Measurements from ENCODE around the gene C5orf22. TPM values are rescaled to one million over a fixed set of nuclear protein-coding genes. Genes with fewer than 3 reads are reported as not detected.

The C5orf22 gene
- total and polyA plus RNA-seq, 2 of the 13 experiments (the other 11 are each of a cell fraction or from before 2014, with no cell fraction given), result 14.0 to 21.5 TPM

DNA sequence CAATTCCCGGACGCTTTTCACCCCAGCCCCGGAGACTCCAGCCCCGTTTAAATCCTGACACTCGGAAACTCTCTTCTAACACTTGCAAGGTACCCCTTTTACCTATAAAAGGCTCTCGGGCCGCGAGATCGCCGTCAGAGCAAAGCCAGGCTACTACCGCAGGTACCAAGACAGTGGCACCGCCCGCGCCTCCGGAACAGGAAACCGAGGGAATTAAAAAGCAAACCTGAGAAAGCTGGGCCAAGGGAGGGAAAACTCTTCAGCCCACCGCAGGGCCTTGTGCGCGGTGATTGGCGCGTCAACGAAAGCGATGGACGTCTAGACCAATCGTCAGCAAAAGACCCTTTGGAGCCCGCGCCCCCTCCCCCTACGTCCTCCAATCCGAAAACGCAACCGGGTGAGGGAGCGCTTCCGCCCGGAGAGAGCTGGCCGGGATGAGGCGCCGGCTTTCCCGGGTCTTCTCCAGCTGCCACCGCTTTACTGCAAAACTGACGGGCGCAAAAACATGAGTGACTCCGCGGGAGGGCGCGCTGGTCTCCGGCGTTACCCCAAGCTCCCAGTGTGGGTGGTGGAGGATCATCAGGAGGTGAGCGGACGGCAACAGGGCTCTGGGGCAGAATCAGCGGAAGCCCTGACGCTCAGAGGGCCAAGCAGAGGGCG is at the start of gene C5orf22, which contains the start of gene DROSHA (continued):
- TF ChIP-seq, protein P1, sequence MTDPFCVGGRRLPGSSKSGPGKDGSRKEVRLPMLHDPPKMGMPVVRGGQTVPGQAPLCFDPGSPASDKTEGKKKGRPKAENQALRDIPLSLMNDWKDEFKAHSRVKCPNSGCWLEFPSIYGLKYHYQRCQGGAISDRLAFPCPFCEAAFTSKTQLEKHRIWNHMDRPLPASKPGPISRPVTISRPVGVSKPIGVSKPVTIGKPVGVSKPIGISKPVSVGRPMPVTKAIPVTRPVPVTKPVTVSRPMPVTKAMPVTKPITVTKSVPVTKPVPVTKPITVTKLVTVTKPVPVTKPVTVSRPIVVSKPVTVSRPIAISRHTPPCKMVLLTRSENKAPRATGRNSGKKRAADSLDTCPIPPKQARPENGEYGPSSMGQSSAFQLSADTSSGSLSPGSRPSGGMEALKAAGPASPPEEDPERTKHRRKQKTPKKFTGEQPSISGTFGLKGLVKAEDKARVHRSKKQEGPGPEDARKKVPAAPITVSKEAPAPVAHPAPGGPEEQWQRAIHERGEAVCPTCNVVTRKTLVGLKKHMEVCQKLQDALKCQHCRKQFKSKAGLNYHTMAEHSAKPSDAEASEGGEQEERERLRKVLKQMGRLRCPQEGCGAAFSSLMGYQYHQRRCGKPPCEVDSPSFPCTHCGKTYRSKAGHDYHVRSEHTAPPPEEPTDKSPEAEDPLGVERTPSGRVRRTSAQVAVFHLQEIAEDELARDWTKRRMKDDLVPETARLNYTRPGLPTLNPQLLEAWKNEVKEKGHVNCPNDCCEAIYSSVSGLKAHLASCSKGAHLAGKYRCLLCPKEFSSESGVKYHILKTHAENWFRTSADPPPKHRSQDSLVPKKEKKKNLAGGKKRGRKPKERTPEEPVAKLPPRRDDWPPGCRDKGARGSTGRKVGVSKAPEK (CRISPR knock-in tag; IDR thresholded peaks at IDR 0.05; ENCODE audit: borderline replicate concordance), result no peak
- TF ChIP-seq RFX1 (IDR thresholded peaks at IDR 0.05) (no peak), GTF3A (CRISPR knock-in tag; conservative IDR thresholded peaks at IDR 0.05) (0 out of 2 replicates have a peak, but pooled peaks have one; percentile 52), ZFX (CRISPR knock-in tag; IDR thresholded peaks at IDR 0.05; ENCODE audit: low read depth) (peak; percentile 77), YEATS4 (CRISPR knock-in tag; IDR thresholded peaks at IDR 0.05; ENCODE audit: borderline replicate concordance) (peak; percentile 62; the same call in 1 of the 2 replicates), ZNF230 (CRISPR knock-in tag; IDR thresholded peaks at IDR 0.05) (peak; percentile 38; the same call in 1 of the 2 replicates), ZNF713 (CRISPR knock-in tag; IDR thresholded peaks at IDR 0.05) (no peak), ZNF761 (CRISPR knock-in tag; conservative IDR thresholded peaks at IDR 0.05) (peak; percentile 89), KDM5B (CRISPR knock-in tag; IDR thresholded peaks at IDR 0.05; ENCODE audit: borderline replicate concordance) (no peak; the same call in 1 of the 2 replicates), CBX5 (CRISPR knock-in tag; IDR thresholded peaks at IDR 0.05; ENCODE audit: borderline replicate concordance) (no peak), THYN1 (CRISPR knock-in tag; IDR thresholded peaks at IDR 0.05; ENCODE audit: borderline replicate concordance, low read depth) (no peak), PHB2 (IDR thresholded peaks at IDR 0.05; ENCODE audit: partially characterized antibody) (no peak), POLR2G (IDR thresholded peaks at IDR 0.05; ENCODE audit: low read depth, low read length) (peak; percentile 83), SP4 (CRISPR knock-in tag; IDR thresholded peaks at IDR 0.05) (peak; percentile 79), NFYB (CRISPR knock-in tag; IDR thresholded peaks at IDR 0.05) (peak; percentile 98)
- TF ChIP-seq, protein P2, sequence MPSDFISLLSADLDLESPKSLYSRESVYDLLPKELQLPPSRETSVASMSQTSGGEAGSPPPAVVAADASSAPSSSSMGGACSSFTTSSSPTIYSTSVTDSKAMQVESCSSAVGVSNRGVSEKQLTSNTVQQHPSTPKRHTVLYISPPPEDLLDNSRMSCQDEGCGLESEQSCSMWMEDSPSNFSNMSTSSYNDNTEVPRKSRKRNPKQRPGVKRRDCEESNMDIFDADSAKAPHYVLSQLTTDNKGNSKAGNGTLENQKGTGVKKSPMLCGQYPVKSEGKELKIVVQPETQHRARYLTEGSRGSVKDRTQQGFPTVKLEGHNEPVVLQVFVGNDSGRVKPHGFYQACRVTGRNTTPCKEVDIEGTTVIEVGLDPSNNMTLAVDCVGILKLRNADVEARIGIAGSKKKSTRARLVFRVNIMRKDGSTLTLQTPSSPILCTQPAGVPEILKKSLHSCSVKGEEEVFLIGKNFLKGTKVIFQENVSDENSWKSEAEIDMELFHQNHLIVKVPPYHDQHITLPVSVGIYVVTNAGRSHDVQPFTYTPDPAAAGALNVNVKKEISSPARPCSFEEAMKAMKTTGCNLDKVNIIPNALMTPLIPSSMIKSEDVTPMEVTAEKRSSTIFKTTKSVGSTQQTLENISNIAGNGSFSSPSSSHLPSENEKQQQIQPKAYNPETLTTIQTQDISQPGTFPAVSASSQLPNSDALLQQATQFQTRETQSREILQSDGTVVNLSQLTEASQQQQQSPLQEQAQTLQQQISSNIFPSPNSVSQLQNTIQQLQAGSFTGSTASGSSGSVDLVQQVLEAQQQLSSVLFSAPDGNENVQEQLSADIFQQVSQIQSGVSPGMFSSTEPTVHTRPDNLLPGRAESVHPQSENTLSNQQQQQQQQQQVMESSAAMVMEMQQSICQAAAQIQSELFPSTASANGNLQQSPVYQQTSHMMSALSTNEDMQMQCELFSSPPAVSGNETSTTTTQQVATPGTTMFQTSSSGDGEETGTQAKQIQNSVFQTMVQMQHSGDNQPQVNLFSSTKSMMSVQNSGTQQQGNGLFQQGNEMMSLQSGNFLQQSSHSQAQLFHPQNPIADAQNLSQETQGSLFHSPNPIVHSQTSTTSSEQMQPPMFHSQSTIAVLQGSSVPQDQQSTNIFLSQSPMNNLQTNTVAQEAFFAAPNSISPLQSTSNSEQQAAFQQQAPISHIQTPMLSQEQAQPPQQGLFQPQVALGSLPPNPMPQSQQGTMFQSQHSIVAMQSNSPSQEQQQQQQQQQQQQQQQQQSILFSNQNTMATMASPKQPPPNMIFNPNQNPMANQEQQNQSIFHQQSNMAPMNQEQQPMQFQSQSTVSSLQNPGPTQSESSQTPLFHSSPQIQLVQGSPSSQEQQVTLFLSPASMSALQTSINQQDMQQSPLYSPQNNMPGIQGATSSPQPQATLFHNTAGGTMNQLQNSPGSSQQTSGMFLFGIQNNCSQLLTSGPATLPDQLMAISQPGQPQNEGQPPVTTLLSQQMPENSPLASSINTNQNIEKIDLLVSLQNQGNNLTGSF (CRISPR knock-in tag; IDR thresholded peaks at IDR 0.05), result no peak
- TF ChIP-seq, protein P3, sequence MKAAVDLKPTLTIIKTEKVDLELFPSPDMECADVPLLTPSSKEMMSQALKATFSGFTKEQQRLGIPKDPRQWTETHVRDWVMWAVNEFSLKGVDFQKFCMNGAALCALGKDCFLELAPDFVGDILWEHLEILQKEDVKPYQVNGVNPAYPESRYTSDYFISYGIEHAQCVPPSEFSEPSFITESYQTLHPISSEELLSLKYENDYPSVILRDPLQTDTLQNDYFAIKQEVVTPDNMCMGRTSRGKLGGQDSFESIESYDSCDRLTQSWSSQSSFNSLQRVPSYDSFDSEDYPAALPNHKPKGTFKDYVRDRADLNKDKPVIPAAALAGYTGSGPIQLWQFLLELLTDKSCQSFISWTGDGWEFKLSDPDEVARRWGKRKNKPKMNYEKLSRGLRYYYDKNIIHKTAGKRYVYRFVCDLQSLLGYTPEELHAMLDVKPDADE (CRISPR knock-in tag; IDR thresholded peaks at IDR 0.05), result no peak
